GM23338 (cell line): ENCODE results near the gene SEMA3E. TPM values are rescaled to one million over a fixed set of nuclear protein-coding genes. Genes with fewer than 3 reads are reported as not detected.

ENCODE experiments used
- ATAC-seq: fragments of 200-7000 bp; cut with Tn5 transposase; 3 replicates; pipeline ENCODE4 v1.9.1; 2020
- DNase-seq: peaks from one replicate; pipeline ENCODE4 v3.0.0-alpha.2; 2015; ENCODE audit warnings: low spot score
- H2AFZ ChIP-seq: fragments of 200-600 bp; sonication (generic); 2 replicates; pipeline ENCODE4 v1.8.0; 2016; ENCODE audit warnings: antibody characterized with exemption, mild to moderate bottlenecking, moderate library complexity
- H3F3A ChIP-seq: fragments of 200-600 bp; sonication (generic); replicated peaks from 2 replicates; pipeline ENCODE4 v1.8.0; 2017; ENCODE audit warnings: antibody characterized with exemption, mixed run types, low read depth
- H3K27ac ChIP-seq: fragments of 200-600 bp; sonication (generic); 2 replicates; pipeline ENCODE4 v1.6.1; 2016; ENCODE audit warnings: low read depth
- H3K27me3 ChIP-seq: fragments of 200-600 bp; sonication (generic); 2 replicates; pipeline ENCODE4 v1.8.0; 2016; ENCODE audit warnings: mild to moderate bottlenecking, mixed run types, moderate library complexity; ENCODE audit not compliant: insufficient read depth
- H3K36me3 ChIP-seq: fragments of 200-600 bp; sonication (generic); 2 replicates; pipeline ENCODE4 v1.8.0; 2016; ENCODE audit warnings: mild to moderate bottlenecking; ENCODE audit not compliant: insufficient read depth
- H3K4me1 ChIP-seq: fragments of 200-600 bp; sonication (generic); 2 replicates; pipeline ENCODE4 v1.8.0; 2016; ENCODE audit warnings: mild to moderate bottlenecking, moderate library complexity; ENCODE audit not compliant: insufficient read depth
- H3K4me2 ChIP-seq: fragments of 200-600 bp; sonication (generic); 2 replicates; pipeline ENCODE4 v1.7.1; 2017; ENCODE audit warnings: mixed run types
- H3K4me3 ChIP-seq: fragments of 200-600 bp; sonication (generic); 2 replicates; pipeline ENCODE4 v1.6.1; 2016; ENCODE audit warnings: mixed run types
- H3K79me2 ChIP-seq: fragments of 200-600 bp; sonication (generic); replicated peaks from 2 replicates; pipeline ENCODE4 v1.8.0; 2017; ENCODE audit warnings: mild to moderate bottlenecking; ENCODE audit not compliant: insufficient read depth
- H3K9me2 ChIP-seq: fragments of 200-600 bp; sonication (generic); 2 replicates; pipeline ENCODE4 v1.8.0; 2017; ENCODE audit not compliant: insufficient read depth
- H4K20me1 ChIP-seq: fragments of 200-600 bp; sonication (generic); replicated peaks from 2 replicates; pipeline ENCODE4 v1.8.0; 2017; ENCODE audit warnings: mild to moderate bottlenecking; ENCODE audit not compliant: insufficient read depth
- H3K27ac Mint-ChIP-seq: 2 replicates; pipeline ENCODE4 v1.8.0; 2020; ENCODE audit warnings: inconsistent platforms, mild to moderate bottlenecking, moderate library complexity, mixed read lengths
- H3K27me3 Mint-ChIP-seq: 3 replicates; pipeline ENCODE4 v1.8.0; 2022; ENCODE audit warnings: low read depth, mild to moderate bottlenecking, moderate library complexity, mixed read lengths, inconsistent platforms; ENCODE audit not compliant: insufficient read depth, poor library complexity
- H3K36me3 Mint-ChIP-seq: 3 replicates; pipeline ENCODE4 v1.8.0; 2021; ENCODE audit warnings: low read depth, mild to moderate bottlenecking, inconsistent platforms, moderate library complexity, mixed read lengths
- H3K4me1 Mint-ChIP-seq: 3 replicates; pipeline ENCODE4 v1.8.0; 2020; ENCODE audit warnings: mild to moderate bottlenecking, inconsistent platforms, mixed read lengths
- H3K4me3 Mint-ChIP-seq: 3 replicates; pipeline ENCODE4 v1.8.0; 2021; ENCODE audit warnings: moderate library complexity, mild to moderate bottlenecking, inconsistent platforms, mixed read lengths
- H3K9me3 Mint-ChIP-seq: 3 replicates; pipeline ENCODE4 v1.8.0; 2020; ENCODE audit warnings: moderate library complexity, mild to moderate bottlenecking, inconsistent platforms, mixed read lengths
- CREB1 ChIP-seq: fragments of 250-450 bp; sonication (Bioruptor Pico); IDR thresholded peaks from 2 replicates; pipeline ENCODE4 v1.5.0; 2020; ENCODE audit warnings: low read depth, mild to moderate bottlenecking, moderate library complexity
- CTCF ChIP-seq, 2 experiments: fragments of 200-600 bp in 1 of 2; sonication (generic) in 1 of 2; conservative IDR thresholded peaks; 2 replicates each; pipeline versions ENCODE4 v1.5.1 to v1.6.1; 2016 to 2017; ENCODE audit warnings: antibody characterized with exemption in 2 of 2, low read depth in 2 of 2, mild to moderate bottlenecking in 2 of 2, moderate library complexity in 1 of 2
- ETS1 ChIP-seq: IDR thresholded peaks from 2 replicates; pipeline ENCODE4 v1.6.1; 2016; ENCODE audit warnings: antibody characterized with exemption
- EZH2 ChIP-seq: fragments of 200-600 bp; sonication (generic); IDR thresholded peaks from one replicate; pipeline ENCODE4 v1.8.0; 2017; ENCODE audit warnings: antibody characterized with exemption, mild to moderate bottlenecking, low read depth; ENCODE audit not compliant: unreplicated experiment
- EZH2phosphoT487 ChIP-seq: fragments of 200-600 bp; sonication (generic); IDR thresholded peaks from one replicate; pipeline ENCODE4 v1.8.1; 2018; ENCODE audit warnings: antibody characterized with exemption; ENCODE audit not compliant: unreplicated experiment
- NANOG ChIP-seq: IDR thresholded peaks from 2 replicates; pipeline ENCODE4 v1.6.1; 2016; ENCODE audit warnings: antibody characterized with exemption, borderline replicate concordance
- POLR2AphosphoS5 ChIP-seq: IDR thresholded peaks from 2 replicates; pipeline ENCODE4 v1.6.1; 2016; ENCODE audit warnings: antibody characterized with exemption, low read depth
- REST ChIP-seq: IDR thresholded peaks from one replicate; pipeline ENCODE4 v1.6.1; 2018; ENCODE audit warnings: antibody characterized with exemption; ENCODE audit not compliant: unreplicated experiment
- STAT1 ChIP-seq: IDR thresholded peaks from one replicate; pipeline ENCODE4 v1.6.1; 2016; ENCODE audit warnings: antibody characterized with exemption; ENCODE audit not compliant: unreplicated experiment
- polyA plus RNA-seq: library from polyadenylated mRNA; unstranded; fragments of >200 nt; fragmentation: Nextera tagmentation; extraction: Ambion mirVana; gene quantifications from 2 replicates; pipeline ENCODE4 v1.2.1, GENCODE V29; 2016
- total RNA-seq: library from RNA; depleted of rRNA; stranded (reverse); fragments of >200 nt; shearing (Covaris generic); gene quantifications from 2 replicates; pipeline ENCODE4 v1.2.3, GENCODE V29; 2014

The SEMA3E gene
- total and polyA plus RNA-seq, 2 experiments from 2014 or later: 5.4 to 15.7 TPM

DNA sequence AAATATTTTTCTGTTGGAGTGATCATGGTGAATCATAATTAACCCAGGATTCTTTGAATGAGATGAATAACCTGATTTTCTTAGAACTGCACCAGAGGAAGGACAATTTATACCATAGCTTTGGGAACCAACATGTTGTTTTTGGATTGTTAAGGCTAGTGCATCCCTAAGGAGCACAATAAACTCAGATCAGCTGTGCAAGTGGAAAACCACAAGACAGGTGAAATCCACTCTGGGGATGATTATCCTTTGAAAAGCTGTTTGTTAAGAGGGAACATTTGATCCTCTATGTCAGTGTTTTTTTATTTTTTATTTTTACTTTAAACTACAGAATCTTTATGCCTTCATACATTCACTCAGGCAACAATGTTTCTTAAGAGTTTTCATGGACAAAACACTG lies 254.2 kb downstream of the SEMA3E start:
- Mint-ChIP-seq H3K4me1 (no peaks in the 10 kb centered on the region), H3K27me3 (peaks cover 2% of the 10 kb centered on the region), H3K4me3 (no peak overlapping the region), H3K36me3 (no peaks in the 10 kb centered on the region; the same call in 2 of the 3 replicates), H3K9me3 (no peaks in the 10 kb centered on the region; the same call in 2 of the 3 replicates), H3K27ac (no peak overlapping the region)
- no peak overlapping the region for H3K4me2 ChIP-seq
- H2AFZ ChIP-seq: no peak overlapping the region
- no peaks in the 10 kb centered on the region for H3K79me2 ChIP-seq
- no peak for TF ChIP-seq NANOG
- no peak for TF ChIP-seq ETS1
- no peak for TF ChIP-seq EZH2phosphoT487
- no peak for TF ChIP-seq STAT1
- TF ChIP-seq EZH2: no peak
- TF ChIP-seq CTCF (conservative IDR thresholded peaks at IDR 0.05; ENCODE audit: low read depth in 2 of 2): no peak
- no peak for TF ChIP-seq POLR2AphosphoS5
- TF ChIP-seq REST: no peak
- H3K27ac ChIP-seq: no peak overlapping the region
- H4K20me1 ChIP-seq: no peaks in the 10 kb centered on the region
- no peaks in the 10 kb centered on the region for H3K4me1 ChIP-seq
- ATAC-seq: no peak
- 0 out of 2 replicates have a peak, but pooled peaks cover 3% of the 10 kb centered on the region for H3F3A ChIP-seq
- no peaks in the 10 kb centered on the region for H3K9me2 ChIP-seq
- DNase-seq: no peak
- H3K27me3 ChIP-seq: no peaks in the 10 kb centered on the region
- H3K4me3 ChIP-seq: no peak overlapping the region
- H3K36me3 ChIP-seq: no peaks in the 10 kb centered on the region

GRCh38 chr7:83388436-83388835 lies 260.5 kb downstream of the SEMA3E start:
- H2AFZ ChIP-seq: no peak overlapping the region
- DNase-seq: no peak
- 0 out of 2 replicates have a peak, but pooled peaks cover 11% of the 10 kb centered on the region for H3F3A ChIP-seq
- Mint-ChIP-seq H3K27ac (no peak overlapping the region), H3K27me3 (peaks cover 2% of the 10 kb centered on the region), H3K4me1 (no peaks in the 10 kb centered on the region), H3K4me3 (no peak overlapping the region), H3K36me3 (no peaks in the 10 kb centered on the region; the same call in 2 of the 3 replicates), H3K9me3 (no peaks in the 10 kb centered on the region; the same call in 2 of the 3 replicates)
- no peak overlapping the region for H3K4me3 ChIP-seq
- H3K79me2 ChIP-seq: no peaks in the 10 kb centered on the region
- no peaks in the 10 kb centered on the region for H4K20me1 ChIP-seq
- no peaks in the 10 kb centered on the region for H3K4me1 ChIP-seq
- H3K27ac ChIP-seq: no peak overlapping the region
- no peaks in the 10 kb centered on the region for H3K9me2 ChIP-seq
- H3K36me3 ChIP-seq: no peaks in the 10 kb centered on the region
- no peak for ATAC-seq
- no peak overlapping the region for H3K4me2 ChIP-seq
- H3K27me3 ChIP-seq: no peaks in the 10 kb centered on the region
- no peak for TF ChIP-seq CREB1
- TF ChIP-seq CTCF (conservative IDR thresholded peaks at IDR 0.05; ENCODE audit: low read depth in 2 of 2): no peak
- TF ChIP-seq EZH2: no peak
- no peak for TF ChIP-seq POLR2AphosphoS5
